Sigmoid colon (tissue), 4 donors: Measurements from ENCODE around the gene THOC1.

ENCODE experiments used
- CTCF ChIP-seq, 4 experiments: fragments of 450-650 bp in 3 of 4; fragments of 200-600 bp in 1 of 4; IDR thresholded peaks; one replicate each; pipeline ENCODE4 v1.5.1; 2016 to 2019; ENCODE audit warnings: antibody characterized with exemption in 4 of 4, mild to moderate bottlenecking in 3 of 4, moderate library complexity in 2 of 4
- POLR2A ChIP-seq, 2 donors: fragments of 450-650 bp; IDR thresholded peaks; one replicate each; pipeline ENCODE4 v1.6.1; 2016; ENCODE audit warnings: antibody characterized with exemption in 2 of 2, mild to moderate bottlenecking in 2 of 2, moderate library complexity in 2 of 2
- POLR2AphosphoS5 ChIP-seq, 4 donors: sonication (generic); formaldehyde crosslinking; IDR thresholded peaks; one replicate each; pipeline ENCODE4 v1.6.1; 2017; ENCODE audit warnings: antibody characterized with exemption in 4 of 4

DNA sequence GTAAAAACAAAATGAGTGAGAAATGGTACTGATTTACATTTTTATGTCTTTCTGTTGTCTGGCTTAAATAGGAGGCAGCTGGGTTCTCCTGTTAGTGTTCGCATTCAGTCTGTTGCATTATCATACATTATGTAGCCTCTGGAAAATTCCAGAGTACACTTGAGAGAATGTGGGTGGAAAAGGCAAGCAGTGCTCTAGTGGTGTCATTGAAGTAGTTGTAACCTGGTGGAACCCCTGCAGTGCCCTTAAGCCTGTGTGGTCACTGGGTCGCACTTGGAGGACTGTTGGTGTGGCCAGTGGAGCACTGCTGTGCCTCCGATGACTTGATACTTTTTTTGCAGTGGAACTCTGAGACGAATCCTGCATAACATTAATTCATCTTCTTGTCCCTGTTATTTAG lies 57.1 kb downstream of the THOC1 start:
- TF ChIP-seq POLR2A (IDR thresholded peaks at IDR 0.05) (no peak), CTCF (IDR thresholded peaks at IDR 0.05) (no peak), POLR2AphosphoS5 (IDR thresholded peaks at IDR 0.05) (no peak)
